Fibroblast of the conjunctiva (primary cell): ENCODE results near the gene SLC13A5.
"Not testable (repeated sequence)": the region's sequence is repeated elsewhere in the genome, so short reads cannot be mapped to it uniquely, and the experiment has no call there.

Source experiments
- DNase-seq: peaks from one replicate; pipeline ENCODE4 v3.0.0-alpha.2; 2010; ENCODE audit warnings: low read depth

Gene SLC13A5

GRCh38 chr17:6711081-6711674 is 2.0 kb downstream of the SLC13A5 start:
- DNase-seq: no peak

GRCh38 chr17:6710317-6710716 is 2.9 kb downstream of the SLC13A5 start:
- no peak for DNase-seq

GRCh38 chr17:6708357-6708961 is 4.7 kb downstream of the SLC13A5 start:
- no peak for DNase-seq

GRCh38 chr17:6706996-6707395 is 6.2 kb downstream of the SLC13A5 start:
- no peak for DNase-seq

GRCh38 chr17:6706499-6706898 is 6.7 kb downstream of the SLC13A5 start:
- no peak for DNase-seq

- no peak for DNase-seq
These were observed 8.6 kb downstream of the SLC13A5 start for GRCh38 chr17:6704470-6705052.

GRCh38 chr17:6703751-6704150 is 9.4 kb downstream of the SLC13A5 start:
- no peak for DNase-seq

GRCh38 chr17:6702567-6703215 is 10.5 kb downstream of the SLC13A5 start:
- DNase-seq: no peak

GRCh38 chr17:6701719-6702118 is 11.4 kb downstream of the SLC13A5 start:
- DNase-seq: no peak

GRCh38 chr17:6700948-6701307 is 12.2 kb downstream of the SLC13A5 start:
- no peak for DNase-seq

GRCh38 chr17:6699997-6700947 is 12.9 kb downstream of the SLC13A5 start:
- no peak for DNase-seq

GRCh38 chr17:6698004-6698403 is 15.2 kb downstream of the SLC13A5 start:
- no peak for DNase-seq

GRCh38 chr17:6696906-6697305 is 16.3 kb downstream of the SLC13A5 start:
- no peak for DNase-seq

- no peak for DNase-seq
These were observed 17.6 kb downstream of the SLC13A5 start for GRCh38 chr17:6695565-6695964.

GRCh38 chr17:6695051-6695450 is 18.1 kb downstream of the SLC13A5 start:
- DNase-seq: no peak

- DNase-seq: not testable (repeated sequence)
These were observed 21.2 kb downstream of the SLC13A5 start for GRCh38 chr17:6691958-6692357.

- DNase-seq: no peak
These were observed 21.6 kb downstream of the SLC13A5 start for GRCh38 chr17:6691546-6691945.

GRCh38 chr17:6690641-6691040 is 22.5 kb downstream of the SLC13A5 start:
- DNase-seq: no peak

- DNase-seq: no peak
These were observed 24.2 kb downstream of the SLC13A5 start for GRCh38 chr17:6688944-6689343.

- no peak for DNase-seq
These were observed 27.1 kb downstream of the SLC13A5 start for GRCh38 chr17:6686026-6686425.

- DNase-seq: no peak
These were observed 28.0 kb downstream of the SLC13A5 start for GRCh38 chr17:6684881-6685767.
